Measurements from ENCODE around the gene ACOT7.

DNA sequence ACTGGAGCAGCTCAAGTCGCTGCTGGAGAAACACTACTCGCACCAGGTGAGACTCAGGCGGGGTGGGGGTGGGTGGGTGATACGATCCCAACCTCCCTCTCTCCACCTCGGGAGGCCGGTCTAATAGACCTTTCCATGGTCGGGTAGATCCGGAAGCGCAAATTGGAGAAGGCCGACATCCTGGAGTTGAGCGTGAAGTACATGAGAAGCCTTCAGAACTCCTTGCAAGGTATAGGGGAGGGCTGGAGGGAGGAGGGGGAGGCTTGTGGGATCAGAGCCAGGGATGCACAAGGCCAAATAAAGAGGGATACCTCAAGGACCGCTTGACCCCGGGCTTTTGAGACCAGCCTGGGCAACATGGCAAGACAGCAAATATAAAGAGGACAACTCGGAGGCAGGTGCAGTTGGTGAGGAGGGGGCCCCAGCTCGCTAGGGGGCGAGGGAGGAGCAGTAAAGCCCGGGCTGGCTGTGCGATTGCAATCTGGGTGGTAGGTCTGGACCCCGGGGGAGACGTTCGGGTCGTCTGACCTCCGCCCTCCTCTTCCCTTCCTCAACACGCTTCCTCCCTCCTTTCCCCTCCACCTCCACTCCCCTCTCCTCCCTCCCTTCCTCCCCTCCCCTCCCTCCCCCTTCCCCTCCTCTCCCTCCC, 149.0 kb downstream of the ACOT7 start:
- TF ChIP-seq POLR2A (IDR thresholded peaks at IDR 0.05) (no peak), CTCF (IDR thresholded peaks at IDR 0.05) (no peak)

Measured in lower leg skin (tissue), 3 donors.